ENCODE data around the gene ACACA. TPM values are rescaled to one million over a fixed set of nuclear protein-coding genes. Genes with fewer than 3 reads are reported as not detected.
"Not testable (repeated sequence)": the region's sequence is repeated elsewhere in the genome, so short reads cannot be mapped to it uniquely, and the experiment has no call there.

Gene ACACA
- total RNA-seq (2014; rRNA removed; shearing (Covaris generic)), result 26.1 and 35.6 TPM in 2 replicates
- 54.6 and 62.0 TPM in 2 replicates for polyA plus RNA-seq (2014; cell fraction: nucleus; rRNA removed)

DNA sequence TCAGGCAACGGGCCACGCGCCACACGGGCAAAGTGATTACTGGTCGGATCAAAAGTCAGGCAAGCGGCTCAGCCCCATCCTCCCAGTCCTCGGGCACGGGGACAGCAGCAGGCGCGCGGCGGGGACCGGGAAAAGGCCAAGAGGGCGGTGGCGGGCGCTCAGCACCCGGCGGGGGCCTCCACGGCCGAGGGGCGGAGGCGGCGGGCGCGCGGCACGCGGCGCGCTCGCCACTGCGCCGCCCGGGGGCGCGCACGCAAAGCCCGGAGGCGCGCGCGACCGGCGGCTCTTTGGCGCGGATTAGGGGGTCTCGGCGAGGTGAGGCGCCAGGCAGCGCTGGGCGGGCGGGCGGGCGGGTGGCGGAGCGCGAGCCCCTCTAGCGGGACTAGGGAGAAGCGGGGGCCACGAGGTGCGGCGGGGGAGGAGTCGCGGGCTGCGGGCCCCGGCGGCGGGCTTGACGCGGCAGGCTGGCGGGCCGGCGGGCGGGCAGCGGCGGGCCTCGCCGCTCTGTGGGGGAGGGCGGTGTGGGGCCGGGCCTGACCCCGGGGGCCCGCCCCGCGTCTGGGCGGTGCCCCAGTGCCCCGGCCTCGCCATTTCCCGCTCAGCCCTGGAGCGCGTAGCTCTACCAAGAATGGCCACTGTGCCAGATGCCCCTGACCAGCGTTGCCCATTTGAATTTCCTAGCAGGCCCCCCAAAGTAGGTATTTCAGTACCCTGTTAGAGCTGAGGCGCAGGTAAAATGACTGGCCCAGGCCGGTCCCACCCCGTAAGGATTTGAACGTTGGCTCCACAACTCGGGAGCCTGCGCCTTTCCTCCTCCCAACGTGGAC is at the start of gene ACACA, which contains the start of gene TADA2A:
Gene ACACA, minus strand, starts transcription at position 202 of the 827 bp plus-strand sequence. CDS start 537 bp downstream, outside the sequence.
Gene TADA2A, plus strand, starts transcription at position 252 of the 827 bp plus-strand sequence. CDS start 4,480 bp downstream, outside the sequence.
- DNase-seq (ENCODE audit: extremely low read depth, low read depth), result peak; percentile 81

DNA sequence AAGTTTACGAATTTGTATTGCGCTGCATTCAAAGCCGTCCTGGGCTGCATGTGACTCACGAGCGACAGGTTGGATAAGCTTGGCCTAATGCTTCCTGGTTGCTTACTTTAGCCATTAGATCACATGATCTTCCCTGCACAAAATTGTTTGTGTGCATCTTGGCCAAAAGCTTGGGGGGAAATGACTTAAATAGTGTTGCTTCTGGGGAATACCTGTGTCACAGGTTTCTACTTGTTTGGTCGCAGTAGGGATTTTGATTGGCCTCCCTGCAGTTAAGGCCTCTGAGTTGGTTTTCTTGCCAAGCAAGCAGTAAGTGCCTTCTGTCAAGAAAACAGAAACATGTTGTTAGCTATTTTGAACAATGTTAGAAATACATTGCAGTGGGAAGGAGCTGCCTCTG is 43.5 kb upstream of the ACACA start:
- no peak for DNase-seq (ENCODE audit: extremely low read depth, low read depth)

DNA sequence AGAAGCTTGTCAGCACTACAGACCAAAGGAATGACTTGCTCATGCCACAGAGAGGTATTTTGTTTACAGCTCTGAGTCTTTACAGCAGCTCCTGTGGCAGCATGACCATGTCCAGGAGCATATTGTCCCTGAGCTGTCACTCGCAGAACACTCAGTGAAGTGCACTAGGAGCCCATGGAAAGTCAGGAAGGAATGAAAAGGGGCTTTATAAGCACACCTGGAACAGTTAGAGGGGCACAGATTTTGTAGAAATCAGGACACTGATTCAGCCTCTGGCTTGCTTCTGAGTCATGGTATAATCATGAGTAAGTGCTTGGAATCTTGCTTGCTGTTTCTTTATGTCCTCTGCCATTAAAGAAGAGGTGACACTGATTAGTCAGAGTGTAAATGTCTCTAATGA is 41.0 kb upstream of the ACACA start:
- peak; percentile 25 for DNase-seq (ENCODE audit: extremely low read depth, low read depth)

DNA sequence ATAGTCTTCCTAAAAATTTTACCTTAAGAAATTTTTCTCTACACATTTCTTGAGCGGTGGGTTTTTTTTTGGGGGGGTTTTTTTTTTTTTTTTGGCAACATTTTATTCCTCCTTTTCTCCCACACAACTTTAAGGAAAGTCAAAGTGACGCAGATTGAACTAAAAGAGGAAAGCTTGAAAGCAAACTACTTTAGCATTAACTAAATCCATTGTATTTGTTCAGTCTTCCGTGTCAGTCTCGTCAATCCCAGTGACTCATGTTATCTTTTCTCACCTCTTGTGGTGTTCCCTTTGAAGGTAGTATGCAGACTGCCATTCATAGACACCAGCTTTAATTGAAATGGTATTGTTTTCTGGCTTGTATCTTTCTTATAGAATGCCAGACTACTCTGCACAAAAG is 39.4 kb upstream of the ACACA start:
- DNase-seq (ENCODE audit: extremely low read depth, low read depth), result peak; percentile 77

DNA sequence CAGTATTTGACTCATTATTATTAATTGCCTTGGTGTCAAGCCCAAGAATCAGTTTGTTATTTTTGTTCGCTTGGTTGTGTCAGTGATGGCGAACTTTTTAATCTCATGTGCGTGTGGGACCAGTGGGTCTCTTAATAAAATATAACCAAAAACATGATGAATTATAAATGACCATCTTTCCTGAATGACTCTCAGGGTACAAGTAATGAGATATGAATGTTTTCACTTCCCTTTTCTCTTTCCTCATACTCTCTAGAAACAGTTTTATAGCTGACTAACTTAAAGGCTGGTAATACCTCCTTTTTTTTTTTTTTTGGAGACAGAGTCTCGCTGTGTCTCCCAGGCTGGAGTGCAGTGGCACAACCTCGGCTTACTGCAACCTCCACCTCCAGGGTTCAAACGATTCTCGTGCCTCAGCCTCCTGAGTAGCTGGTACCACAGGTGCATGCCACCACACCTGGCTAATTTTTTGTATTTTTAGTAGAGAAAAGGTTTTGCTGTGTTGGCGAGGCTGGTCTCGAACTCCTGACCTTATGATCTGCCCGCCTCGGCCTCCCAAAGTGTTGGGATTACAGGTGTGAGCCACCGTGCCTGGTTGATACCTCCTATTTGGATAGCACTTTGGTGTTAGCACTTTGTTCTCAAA is 34.9 kb upstream of the ACACA start:
- DNase-seq (ENCODE audit: extremely low read depth, low read depth), result not testable (repeated sequence)

DNA sequence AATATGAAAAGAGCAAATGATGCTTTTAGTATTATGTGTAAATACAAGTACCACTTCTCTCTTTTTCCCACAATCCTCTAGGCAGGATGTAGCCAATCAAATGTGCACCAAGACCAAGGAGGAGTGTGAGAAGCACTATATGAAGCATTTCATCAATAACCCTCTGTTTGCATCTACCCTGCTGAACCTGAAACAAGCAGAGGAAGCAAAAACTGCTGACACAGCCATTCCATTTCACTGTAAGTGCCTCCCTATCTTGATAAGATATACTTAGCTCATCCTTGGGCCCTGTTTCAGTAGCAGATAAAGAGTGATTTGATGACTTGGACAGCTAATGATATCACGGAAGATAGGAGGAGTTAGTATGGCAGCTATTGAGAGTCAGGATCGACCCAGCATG is 33.8 kb upstream of the ACACA start:
- DNase-seq (ENCODE audit: extremely low read depth, low read depth), result no peak

DNA sequence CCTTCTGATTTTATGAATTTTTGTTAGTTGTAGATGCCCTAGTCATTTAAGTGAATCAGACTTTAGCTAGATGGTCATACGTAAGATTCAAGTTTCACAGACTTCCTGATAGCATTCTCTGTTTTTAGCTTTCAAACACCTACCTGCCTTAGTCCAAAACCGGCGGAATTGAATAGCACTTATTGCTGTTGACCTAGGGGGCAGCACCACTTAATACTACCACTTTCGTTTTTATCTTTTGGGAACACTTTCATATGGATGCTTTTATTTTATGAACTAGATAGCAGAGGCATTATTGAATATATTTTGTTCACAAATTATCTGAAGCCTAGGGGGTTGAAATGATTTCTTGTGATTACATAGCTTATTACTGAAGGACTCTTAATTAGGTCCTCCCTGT is 31.5 kb upstream of the ACACA start:
- DNase-seq (ENCODE audit: extremely low read depth, low read depth), result no peak

DNA sequence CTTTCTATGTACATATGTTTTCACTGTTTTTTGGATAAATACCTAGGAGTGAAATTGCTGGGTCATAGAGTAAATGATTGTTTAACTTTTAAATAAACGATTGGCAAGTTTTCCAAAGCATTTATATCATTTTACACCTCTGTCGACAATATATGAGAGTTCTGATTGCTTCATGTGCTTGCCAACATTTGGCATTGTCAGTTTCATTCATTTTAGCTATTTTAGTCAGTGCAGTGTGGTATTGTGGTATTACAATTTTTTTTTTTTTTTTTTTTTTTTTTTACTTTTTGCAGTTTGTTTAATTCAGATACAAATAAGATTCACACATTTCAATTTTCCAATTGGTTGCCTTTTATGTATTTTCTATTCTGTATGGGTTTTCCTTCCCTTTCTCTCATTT is 26.0 kb upstream of the ACACA start:
- no peak for DNase-seq (ENCODE audit: extremely low read depth, low read depth)

DNA sequence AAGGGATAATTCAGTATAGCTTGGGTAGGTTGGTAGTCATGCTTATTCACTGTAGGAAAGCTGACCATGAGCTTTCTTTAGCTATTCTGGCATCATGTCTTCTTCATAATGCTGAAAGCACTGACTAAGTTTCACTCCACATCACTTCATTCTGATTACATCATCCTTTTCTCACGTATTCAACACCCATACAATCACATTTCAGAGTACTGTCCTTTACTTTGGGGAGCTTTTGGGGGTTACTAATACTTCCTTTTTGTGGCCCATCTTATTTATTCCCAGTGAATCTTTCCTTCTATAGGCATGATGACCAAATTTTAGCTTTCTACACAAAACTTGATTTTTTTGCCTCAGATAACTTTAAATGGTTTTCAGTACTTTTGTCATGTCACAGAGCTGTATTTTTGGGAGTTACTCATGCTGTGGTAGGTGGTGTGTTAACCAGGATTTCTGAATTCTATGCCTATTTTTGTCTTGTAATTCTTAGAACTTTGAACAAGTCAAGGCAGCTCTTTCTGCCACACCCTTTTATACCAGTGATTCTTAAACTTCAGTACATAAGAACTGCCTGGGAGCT is 23.5 kb upstream of the ACACA start:
- DNase-seq (ENCODE audit: extremely low read depth, low read depth), result peak; percentile 36

DNA sequence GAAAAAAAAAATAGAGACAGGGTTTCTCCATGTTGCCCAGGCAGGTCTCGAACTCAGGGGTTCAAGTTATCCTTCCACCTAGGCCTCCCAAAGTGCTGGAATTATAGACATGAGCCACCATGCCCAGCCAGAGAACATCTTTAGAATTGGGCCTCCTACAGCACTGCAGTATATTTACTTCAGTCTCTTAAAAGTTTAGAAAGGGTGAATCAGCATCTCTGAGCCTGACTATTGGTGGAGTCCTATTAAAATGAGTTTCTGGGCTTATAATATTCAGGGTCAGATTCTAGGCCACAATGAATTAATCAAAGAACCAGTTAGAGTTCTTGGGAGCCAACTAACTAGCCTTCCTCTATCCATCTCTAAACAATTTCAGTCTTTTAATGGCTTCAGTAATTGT is 22.8 kb upstream of the ACACA start:
- DNase-seq (ENCODE audit: extremely low read depth, low read depth), result no peak

DNA sequence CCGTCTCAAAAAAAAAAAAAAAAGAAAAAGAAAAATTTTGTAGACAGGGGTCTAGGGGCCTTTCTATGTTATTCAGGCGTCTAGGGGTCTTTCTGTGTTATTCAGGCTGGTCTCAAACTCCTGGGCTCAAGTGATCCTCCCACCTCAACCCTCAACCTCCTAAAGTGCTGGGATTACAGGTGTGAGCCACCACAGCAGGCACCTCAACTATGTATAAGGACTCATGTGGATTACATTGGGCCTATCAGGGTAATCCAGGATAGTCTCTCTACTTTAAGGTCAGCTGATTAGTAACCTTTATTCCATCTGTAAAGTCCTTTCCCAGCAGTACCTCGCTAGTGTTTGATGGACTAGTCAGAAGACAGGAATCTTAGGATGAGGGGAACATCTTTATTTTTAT is 22.4 kb upstream of the ACACA start:
- DNase-seq (ENCODE audit: extremely low read depth, low read depth), result no peak

DNA sequence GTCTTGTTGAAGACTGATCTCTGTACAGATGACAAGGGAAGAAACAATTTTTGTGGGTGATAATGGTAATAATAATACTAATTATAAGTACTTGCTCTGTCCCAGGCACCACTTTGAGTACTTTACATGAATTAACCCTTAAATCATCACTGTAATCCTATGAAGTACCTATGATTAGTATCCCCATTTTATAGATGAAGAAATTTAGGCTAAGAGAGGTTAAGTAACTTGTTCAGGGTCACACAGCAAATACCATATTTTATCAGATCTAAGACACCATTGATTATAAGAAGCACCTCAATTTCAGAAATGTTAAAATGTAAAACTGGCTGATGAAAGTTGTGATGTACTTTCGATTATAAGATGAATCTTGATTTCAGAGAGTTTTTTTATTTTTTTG is 18.6 kb upstream of the ACACA start:
- no peak for DNase-seq (ENCODE audit: extremely low read depth, low read depth)

DNA sequence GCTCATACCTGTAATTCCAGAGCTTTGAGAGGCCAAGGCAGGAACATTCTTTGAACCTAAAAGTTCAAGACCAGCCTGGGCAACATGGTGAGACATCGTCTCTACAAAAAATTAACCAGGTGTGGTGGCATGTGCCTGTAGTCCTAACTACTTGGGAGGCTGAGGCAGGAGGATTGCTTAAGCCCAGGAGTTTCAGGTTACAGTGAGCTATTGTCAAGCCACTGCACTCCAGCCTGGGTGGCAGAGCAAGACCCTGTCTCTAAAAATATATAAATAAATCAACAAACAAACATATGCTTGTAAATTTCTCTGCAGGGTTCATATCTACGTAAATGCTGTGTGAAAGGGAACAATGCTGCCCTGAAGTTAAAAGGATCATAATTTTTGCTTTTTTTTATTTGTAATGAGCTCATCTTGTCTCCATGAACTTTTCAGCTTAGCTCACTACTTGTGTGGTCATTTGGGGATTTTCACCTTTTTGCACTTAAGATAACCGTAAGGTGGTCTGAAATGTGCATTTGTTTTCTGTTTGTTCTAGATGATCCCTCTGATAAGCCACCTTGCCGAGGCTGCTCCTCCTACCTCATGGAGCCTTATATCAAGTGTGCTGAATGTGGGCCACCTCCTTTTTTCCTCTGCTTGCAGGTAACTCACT is 16.5 kb upstream of the ACACA start:
- no peak for DNase-seq (ENCODE audit: extremely low read depth, low read depth)

DNA sequence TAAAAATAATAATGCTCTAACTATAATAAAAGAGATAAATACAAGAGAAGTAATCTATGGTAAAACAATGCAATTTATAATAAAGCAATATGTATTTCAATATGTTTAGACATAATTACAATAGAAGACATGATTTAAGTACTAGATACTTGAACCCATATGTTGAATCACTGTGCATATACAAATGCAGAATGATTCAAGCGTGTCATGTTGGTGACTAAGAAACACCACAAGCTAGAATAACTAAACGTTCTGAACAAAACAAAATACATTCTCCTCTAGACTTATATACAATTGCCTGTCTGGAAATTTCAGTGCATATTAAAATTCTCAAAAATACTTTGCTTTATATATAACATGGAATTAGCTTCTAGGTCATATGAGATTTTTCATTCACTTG is 11.2 kb upstream of the ACACA start:
- DNase-seq (ENCODE audit: extremely low read depth, low read depth), result no peak

DNA sequence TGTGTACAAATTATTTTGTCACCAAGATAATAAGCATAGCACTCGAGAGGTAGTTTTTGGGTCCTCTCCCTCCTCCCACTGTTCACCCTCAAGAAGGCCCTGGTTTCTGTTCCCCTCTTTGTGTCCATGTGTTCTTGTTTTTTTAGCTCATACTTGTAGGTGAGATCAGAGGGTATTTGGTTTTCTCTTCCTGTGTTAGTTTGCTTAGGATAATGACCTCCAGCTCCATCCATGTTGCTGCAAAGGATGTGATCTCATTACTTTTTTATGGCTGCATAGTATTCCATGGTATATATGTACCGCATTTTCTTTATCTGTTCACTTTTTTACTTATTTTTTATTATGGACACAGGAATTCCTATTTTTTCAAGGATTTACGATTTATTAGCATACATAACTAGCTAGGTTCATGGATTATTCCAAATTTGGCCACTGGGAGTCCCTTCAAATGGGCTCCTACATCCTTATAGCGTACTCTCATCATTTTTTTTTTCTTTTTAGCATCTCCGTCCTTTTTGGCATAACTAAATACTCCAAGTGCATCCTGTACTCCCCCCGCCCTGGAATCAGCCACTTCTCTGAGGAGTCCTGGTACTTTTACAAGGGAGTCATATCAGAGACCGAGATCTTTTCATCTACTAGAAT is 7.4 kb upstream of the ACACA start:
- DNase-seq (ENCODE audit: extremely low read depth, low read depth), result no peak

DNA sequence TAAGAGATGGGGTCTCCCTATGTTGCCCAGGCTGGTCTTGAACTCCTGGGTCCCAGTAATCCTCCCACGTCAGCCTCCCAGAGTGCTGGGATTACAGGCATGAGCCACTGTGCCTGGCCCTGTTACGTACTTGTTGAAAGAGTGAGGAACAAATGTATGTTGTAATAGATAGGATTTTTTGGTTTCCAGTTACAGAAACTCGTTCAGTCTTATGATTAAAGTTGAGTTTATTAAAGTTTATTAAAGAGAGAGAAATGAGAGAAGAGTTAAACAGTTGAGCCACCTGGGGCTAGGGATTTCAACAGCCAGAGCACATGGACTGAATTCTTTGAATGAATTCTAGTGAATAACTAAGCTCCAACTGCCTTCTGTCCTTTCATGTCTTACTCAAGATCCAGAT is 3.7 kb upstream of the ACACA start:
- no peak for DNase-seq (ENCODE audit: extremely low read depth, low read depth)

DNA sequence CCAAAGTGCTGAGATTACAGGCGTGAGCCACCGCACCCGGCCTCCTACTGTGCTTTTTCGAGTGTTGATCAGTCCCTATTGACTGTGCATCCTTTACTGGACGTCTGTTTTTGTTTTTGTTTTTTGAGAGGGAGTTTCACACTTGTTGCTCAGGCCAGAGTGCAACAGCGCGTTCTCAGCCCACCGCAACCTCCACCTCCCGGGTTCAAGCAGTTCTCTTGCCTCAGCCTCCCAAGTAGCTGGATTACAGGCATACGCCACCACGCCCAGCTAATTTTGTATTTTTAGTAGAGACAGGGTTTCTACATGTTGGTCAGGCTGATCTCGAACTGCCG is 1.5 kb upstream of the ACACA start:
- not testable (repeated sequence) for DNase-seq (ENCODE audit: extremely low read depth, low read depth)

DNA sequence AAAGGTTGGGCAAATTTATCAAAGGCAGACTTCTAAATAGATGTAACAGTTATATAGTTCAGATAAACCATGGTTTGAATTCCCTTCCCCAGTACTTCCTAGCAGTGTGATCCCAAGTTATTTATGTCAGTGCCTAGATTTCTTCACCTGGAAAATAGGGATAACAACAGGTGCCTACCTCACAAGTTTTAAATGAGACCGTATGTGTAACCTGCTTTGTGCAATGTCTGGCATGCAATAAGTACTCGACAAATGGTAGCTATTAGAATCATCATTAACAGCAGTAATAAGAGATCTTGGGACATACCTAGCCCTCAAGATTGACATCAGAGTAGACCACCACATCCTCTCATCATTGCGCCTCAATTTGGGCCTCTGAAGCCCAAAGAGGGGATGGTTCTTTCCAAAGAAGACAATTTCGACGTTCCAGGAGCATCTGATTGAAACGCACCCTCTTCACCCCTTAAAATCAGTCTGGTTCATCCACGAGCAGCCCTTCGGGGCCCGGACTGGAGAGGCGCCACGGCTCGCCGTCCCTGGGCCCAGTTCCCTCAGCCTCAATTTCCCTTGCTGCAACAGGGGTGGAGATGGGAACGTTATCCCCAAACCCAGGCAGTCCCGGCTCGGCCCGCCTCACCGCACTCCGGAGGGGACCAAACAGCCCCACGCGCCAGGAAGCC is 541 bp downstream of the ACACA start:
- DNase-seq (ENCODE audit: extremely low read depth, low read depth), result no peak

DNA sequence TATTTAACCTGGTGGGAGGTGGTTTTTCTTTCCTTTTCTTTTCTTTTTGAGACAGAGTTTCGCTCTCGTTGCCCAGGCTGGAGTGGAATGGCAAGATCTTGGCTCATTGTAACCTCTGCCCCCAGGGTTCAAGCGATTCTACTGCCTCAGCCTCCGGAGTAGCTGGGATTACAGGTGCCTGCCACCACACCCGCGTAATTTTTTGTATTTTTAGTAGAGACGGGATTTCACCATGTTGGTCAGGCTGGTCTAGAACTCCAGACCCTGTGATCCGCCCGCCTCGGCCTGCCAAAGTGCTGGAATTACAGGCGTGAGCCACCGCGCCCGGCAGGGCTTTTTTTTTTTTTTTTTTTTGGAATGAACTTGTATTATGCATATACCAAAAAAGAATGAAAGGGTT is 1.1 kb downstream of the ACACA start:
- DNase-seq (ENCODE audit: extremely low read depth, low read depth), result not testable (repeated sequence)

DNA sequence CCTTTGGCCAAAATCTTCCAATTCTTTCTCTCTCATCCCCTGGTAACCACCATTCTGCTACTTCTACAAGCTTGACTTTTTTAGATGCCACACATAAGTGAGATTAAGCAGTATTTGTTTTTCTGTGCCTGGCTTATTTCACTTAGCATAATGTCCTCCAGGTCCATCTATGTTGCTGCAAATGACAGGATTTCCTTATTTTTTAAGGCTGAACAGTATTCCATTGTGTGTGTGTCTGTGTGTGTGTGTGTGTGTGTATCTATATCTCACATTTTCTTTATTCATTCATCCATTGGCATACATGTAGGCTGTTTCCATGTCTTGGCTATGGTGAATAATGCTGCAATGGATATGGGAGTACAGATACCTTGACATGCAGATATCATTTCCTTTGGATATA is 6.1 kb downstream of the ACACA start:
- no peak for DNase-seq (ENCODE audit: extremely low read depth, low read depth)

Measured in NCI-H460 (cell line).